ENCODE data around the gene MAD1L1. TPM values are rescaled to one million over a fixed set of nuclear protein-coding genes. Genes with fewer than 3 reads are reported as not detected.
"Not testable (repeated sequence)": the region's sequence is repeated elsewhere in the genome, so short reads cannot be mapped to it uniquely, and the experiment has no call there.

Gene MAD1L1
- total RNA-seq, 1 donor from 2014 or later: 112 TPM

DNA sequence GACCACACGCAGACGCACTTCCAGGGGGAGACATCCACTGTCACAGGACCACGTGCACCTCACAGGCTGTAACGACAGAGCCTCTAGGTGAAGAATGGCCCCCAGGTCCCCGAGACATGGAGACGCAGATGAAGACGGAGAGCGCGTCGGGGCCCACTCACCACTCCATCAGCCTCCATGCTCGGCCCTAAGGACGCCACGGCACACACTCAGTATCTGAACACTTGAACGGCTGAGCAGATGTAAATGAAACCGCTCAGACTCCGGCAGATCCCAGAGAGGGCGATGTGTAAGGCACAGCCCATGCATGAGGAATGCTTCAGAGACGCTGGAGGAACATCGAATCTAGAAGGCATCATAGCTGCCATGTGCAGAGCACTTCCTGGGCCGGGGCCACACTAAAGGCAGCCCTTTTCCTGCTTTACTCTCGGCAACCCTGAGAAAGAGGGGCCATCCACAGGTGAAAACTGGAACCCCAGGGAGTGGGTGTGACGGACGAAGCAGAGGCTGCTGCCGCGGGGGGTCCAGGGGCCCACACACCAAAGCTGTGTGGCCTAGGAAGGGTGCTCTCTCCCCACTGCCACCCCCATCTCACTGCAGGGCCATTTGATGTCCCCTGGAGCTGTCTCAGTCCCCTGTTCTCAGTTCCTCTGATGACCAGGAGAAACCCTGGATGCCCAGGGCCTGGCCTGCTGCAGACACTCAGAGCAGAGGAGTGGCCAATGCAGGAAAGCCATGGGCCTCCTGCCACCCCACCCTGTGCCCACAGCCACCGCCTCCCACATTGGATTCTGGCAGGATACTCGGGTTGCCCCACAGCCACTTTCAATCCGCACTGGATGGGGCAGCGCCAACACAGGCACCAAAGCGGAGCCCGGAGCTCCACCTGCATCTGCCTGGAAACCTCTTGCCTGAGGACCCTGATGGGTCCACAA, 253.8 kb downstream of the MAD1L1 start:
- intact Hi-C loops (cut with micrococcal nuclease): no loop called here

DNA sequence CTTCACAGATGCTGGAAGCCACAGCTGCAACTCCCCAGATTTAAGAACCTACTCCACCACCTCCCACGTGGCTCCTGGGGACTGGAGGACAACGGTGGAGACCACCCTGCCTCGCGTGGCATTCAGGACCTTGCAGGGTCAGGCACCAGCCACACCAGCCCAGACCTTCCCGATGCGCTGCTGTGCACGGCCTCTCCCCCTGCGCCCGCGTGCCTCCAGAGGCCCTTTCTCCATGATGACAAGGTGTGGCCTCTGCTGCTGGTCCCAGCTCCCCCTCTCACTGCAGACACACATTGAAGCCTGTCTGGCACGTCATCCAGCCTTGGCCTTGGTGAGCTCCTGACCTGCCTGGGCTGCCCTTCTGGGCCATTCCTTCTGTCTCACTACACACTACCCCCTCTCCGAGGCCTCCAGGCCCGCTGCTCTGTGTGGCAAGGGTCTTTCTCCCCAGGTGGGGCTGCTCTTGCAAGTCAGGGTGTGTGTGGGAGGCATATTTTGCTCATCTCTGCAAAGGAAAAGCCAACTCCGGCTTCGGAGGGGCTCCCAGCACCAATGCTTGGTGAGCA, 254.8 kb downstream of the MAD1L1 start:
- intact Hi-C loops (cut with micrococcal nuclease): no loop called here

DNA sequence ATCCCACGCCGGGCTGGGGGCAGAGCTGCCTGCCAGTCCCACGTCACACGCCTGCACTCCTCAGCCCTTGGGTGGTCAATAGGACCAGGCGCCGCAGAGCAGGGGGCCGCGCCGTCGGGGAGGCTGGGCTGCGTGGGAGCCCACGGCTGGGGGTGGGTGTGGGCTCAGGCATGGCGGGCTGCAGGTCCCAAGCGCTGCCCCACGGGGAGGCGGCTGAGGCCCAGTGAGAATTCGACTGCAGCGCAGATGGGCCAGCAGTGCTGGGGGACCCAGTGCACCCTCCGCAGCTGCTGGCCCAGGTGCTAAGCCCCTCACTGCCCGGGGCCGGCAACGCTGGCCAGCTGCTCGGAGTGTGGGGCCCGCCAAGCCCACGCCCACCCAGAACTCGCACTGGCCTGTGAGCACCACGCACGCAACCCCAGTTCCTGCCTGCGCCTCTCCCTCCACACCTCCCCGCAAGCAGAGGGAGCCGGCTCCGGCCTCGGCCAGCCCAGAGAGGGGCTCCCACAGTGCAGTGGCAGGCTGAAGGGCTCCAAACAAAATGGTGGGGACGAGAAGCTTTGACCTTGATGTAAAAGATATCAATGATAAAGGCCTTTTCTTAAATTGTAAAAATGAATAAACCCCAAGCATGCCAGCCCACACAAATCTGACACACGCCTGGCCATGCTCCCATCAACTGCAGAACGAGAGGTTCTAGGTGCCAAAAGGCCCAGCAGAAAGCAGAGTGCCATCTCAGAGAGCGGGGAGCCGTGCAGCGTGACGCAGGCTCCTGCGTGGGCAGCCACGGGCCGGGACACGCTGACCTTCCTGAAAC, 255.5 kb downstream of the MAD1L1 start:
- intact Hi-C loops (cut with micrococcal nuclease): no loop called here

DNA sequence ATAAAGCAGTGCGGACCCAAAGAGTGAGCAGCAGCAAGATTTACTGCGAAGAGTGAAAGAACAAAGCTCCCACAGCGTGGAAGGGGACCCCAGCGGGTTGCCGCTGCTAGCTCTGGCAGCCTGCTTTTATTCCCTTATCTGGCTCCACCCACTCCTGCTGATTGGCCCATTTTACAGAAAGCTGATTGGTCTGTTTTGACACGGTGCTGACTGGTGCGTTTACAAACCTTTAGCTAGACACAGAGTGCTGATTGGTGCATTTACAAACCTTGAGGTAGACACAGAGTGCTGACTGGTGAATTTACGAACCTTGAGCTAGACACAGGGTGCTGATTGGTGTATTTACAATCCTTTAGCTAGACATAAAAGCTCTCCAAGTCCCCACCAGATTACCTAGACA, 256.2 kb downstream of the MAD1L1 start:
- intact Hi-C loops (cut with micrococcal nuclease): not testable (repeated sequence)

DNA sequence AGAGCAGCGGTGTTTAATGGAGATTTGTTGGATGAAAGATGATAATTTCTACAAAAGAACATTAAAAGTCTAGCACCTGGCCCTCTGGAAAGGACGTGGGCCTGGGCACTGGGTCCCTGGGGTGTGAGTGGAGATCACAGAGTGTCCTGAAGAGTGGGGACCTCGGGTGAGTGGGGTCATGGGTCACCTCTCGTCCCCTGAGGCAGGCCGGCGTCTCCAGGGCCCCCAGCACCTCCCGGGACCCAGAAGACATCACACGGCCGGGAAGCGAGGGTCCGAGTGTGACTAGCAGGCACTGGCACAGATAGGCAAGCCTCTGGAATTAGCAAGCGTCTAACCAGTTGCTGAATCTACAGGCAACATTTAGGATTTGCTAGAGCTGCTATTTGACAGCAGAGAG, 257.2 kb downstream of the MAD1L1 start:
- intact Hi-C loops (cut with micrococcal nuclease): no loop called here

DNA sequence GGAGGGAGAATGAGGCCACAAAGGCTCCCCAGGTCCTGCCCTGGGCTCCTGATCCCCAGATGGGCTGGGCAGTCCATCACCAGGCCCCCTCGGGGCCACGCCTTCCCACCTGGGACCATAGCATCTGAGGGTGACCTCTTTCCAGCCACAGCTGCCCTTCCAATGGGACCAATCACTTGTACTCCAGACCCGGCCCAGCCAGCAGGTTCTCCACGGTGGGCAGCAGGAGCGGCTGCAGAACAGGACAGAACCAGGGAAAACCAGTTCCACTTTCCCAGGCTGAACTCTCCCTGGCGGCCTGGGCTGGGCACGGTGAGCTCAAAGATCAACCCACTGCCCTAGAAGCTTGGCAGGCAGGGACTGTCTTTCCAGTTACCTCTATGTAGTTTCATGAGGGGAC, 257.6 kb downstream of the MAD1L1 start:
- intact Hi-C loops (cut with micrococcal nuclease): no loop called here

DNA sequence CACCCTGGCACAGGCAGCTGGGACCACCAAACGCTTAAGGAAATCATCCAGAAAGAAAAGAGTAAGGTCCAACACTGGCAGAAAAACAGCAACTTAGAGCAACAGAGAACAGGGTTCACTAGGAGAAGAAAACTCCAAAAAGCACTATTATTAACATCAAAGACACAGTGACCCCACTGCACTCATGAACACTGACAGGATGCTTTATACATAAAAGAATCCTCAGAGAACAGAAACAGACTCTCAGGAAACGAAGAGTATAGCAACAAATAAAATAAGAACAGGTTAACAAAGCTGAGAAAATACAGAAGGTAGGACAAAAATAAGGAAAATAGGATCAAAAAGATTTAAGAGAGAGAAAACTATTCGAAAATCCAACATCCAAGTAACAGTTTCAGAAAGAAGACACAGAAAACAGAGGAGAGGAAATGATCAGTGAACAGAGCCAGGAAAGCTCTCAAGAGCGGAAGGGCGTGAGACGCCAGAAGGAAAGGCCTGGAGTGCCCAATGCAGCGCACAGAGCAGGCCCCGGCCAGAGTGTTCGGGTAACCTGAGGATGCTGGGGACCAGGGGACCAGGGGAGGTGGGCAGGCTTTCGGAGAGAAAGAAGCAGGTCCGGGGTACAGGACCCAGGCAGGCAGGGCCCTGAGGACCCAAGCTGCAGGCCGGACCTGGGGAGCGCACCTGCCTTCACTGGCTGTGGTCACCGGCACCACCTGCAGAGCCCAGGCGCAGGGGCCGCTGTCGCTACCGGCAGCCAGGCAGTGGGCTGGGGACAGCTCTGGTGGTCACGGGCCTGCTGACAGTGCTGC, 258.2 kb downstream of the MAD1L1 start:
- intact Hi-C loops (cut with micrococcal nuclease): no loop called here

DNA sequence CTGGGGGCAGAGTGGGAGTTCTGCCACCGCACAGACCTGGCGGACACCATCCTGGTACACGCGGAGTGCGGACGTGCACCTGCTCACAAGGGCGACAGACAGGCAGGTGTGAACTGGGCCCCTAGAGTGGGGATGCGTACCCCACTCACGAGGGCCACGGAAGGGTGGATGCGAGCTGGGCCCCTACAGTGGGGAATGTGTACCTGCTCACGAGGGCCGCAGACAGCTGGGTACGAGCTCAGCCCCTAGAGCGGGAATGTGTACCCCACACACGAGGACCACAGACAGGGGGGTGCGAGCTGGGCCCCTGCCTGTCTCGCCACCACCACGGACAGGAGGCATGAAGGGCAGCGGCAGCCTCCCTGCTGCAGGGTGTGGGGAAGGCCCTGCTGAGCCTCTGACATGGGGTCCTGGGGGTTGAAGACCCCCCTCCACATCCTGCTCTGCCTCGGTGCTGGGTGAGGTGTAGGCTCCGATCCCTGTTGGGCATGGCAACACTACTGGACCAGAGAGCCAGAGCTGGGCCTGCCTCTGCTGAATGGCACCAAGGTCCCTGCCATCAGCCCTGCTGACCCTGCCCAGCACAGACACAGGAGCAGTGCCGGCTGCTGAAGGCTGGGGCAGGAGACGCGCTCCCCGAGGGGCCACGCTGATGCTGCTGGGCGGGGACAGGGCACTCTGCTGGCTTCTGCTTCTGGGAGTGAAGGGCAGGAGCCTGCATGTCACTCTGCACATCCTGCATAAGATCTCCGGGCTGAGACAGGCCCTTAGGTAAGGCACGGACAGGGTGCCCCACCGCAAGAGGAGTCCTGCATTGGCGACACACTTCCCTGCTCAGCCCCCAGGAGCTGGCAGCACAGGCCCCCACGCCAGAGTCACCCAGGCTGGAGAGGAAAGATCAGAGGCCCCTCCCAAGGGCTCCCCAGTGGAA, 259.2 kb downstream of the MAD1L1 start:
- intact Hi-C loops (cut with micrococcal nuclease): no loop called here

DNA sequence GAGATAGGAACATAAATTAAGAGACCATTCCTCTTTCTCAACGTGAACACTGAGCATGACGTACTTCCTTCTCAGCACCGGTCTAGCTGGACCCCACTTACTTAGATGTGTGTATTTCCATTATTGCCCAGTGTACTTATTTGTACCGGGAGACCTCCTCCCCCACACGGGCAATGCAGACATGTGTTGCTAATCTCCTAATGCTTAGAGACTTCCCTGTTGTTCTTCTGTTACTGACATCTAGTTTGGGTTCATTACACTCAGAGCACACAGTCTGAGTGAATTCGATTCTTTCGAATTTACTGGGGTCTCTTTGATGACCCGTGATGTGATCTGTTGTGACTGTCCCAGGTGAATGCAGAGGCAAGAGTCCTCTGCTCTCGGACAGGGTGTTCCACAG, 260.0 kb downstream of the MAD1L1 start:
- intact Hi-C loops (cut with micrococcal nuclease): no loop called here

DNA sequence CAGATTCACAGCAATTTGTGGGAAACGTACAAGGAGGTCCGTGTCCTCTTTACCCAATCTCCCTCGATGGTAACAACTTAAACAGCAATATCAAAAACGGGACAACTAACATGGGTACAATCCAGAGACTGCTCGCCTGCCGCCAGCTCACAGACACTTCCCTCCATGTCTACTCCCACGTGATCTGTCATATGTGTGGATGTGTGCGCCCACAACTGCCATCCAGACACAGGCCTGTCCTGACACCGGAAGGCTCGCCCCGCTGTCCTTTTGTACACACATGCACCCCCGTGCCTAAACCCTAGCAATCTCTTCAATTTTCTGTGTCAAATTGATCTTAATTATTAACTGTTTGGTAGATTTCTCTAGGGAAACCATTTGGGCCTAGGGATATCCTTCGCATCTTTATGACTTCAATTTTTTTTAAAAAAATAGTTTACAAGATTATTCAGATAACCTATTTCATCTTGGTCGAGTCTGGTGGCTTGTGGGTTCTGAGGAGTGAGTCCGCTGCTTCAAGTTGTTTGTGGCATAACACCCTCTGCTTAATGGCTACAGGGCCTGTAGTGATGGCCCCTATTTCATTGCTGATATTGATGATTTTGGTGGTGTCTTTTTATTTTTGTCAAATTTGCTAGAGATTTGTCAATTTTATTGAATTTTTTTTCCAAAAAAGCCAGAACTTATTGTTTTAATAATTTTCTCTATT, 260.6 kb downstream of the MAD1L1 start:
- intact Hi-C loops (cut with micrococcal nuclease): no loop called here

DNA sequence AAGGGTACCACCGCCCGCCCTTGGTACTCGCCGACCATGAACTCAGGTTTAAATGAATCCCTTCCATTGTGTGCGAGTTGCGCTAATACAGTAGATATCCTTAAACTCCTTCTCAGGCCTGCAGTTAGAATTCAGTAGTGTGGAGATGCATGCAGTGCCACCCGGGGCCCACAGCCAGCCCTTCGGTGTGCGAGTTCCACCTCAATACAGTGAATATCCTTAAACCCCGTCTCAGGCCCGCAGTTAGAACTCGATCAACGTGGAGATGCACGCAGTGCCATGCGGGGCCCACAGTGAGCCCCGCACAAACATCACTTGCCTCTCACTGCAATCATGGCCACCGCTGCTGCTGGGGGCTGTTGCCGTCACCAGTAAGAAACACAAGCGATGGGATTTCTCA, 261.9 kb downstream of the MAD1L1 start:
- intact Hi-C loops (cut with micrococcal nuclease): no loop called here

DNA sequence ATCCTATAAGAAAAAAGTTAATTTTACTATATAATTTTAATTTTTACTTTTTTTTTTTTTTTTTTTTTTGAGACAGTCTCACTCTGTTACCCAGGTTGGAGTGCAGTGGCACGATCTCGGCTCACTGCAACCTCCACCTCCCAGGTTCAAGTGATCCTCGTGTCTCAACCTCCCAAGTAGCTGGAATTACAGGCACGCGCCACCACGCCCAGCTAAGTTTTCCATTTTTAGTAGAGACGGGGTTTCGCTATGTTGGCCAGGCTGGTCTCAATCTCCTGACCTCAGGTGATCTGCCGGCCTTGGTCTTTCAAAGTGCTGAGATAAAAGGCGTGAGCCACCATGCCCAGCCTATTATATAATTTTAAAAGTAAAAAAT, 262.5 kb downstream of the MAD1L1 start:
- intact Hi-C loops (cut with micrococcal nuclease): not testable (repeated sequence)

DNA sequence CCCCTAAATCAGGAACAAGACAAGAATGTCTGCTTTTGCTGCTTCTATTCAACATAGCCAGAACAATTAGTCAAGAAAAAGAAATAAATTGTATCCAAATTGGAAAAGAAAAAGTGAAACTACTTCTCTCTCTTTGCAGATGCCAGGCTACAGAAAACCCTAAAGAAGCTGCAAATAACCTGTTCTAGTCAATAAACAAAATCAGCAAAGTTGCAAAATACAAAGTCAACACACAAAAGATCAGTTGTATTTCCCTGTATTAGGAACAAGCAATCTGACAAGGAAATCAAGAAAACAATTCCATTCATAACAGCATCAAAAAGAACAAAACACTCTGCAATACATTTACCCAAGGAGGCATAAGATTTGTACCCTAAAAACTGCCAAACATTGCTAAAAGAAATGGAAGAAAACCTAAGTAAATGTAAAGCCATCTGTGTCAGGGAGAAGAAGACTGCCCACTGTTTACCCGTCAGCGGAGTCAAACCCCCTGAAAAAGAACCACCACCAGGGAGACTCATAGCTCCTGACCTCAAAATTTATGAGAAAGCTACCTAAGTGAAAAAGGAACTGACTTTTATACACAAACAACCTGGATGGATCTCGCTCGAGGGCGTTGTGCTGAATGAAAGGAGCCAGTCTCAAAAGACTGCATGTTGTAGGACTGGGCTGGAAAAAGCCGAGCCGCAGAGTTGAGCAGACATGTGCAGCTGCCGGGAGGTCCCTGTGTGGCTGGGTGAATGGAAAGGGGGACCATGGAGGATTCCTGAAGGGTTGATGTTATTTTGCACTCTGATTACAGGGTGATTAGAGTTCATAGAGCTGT, 263.1 kb downstream of the MAD1L1 start:
- intact Hi-C loops (cut with micrococcal nuclease): no loop called here

DNA sequence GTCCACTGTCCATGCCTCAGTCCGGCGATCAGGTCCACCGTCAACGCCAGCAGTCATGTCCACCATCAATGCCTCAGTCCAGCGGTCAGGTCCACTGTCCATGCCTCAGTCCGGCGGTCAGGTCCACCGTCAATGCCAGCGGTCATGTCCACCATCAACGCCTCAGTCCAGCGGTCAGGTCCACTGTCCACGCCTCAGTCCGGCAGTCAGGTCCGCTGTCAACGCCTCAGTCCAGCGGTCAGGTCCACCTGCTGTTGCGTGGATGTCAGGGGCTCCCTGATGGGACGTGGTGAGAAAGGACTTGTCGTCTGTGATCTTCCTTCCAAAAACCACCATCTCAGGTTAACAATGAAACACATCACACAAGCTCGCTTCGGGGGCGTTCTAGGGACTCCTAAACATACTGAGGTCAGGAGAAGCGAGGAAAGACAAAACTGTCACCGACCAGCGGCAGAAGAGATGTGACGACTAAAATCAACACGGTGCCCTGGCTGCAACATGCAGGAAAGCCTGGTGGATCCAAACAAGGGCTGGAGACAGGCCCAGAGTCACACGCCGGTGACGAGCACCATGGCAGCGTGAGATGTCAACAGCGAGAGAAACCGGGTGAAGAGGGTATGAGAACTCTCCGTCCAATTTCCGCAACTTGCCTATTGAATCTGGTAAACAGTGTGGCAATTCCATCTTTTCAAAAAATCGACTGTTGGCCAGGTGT, 264.2 kb downstream of the MAD1L1 start:
- intact Hi-C loops (cut with micrococcal nuclease): no loop called here

DNA sequence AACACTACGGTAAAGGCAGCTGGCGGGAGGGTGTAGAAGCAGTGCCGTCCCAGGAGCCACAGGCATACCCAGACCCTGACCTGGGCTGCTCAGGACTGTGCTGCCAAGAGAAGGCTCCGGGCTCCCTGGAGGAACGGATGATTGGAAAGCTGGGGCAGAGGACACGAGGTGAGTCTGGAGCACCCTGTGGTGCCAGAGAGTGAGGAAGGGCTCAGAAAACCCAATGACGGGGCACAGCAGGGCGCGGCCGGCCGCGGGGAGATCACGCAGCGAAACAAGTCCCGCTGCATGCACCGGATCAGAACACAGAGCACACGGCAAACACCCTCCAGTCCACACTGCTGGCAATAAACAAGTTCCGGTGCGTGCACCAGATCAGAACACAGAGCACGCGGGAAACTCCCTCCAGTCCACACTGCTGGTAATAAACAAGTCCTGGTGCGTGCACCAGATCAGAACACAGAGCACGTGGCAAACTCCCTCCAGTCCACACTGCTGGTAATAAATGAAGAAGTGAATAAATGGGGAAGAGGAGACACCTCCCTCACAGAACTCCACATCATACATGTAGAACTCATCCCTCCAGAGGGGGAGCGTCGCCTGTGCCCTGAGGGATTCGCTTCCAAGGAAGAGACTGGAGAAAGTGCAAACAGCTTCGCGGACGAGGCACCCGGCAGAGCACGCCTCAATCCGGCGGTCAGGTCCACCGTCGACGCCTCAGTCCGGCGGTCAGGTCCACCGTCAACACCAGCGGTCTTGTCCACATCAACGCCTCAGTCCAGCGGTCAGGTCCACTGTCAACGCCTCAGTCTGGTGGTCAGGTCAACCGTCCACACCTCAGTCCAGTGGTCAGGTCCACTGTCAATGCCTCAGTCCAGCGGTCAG, 265.0 kb downstream of the MAD1L1 start:
- intact Hi-C loops (cut with micrococcal nuclease): no loop called here

DNA sequence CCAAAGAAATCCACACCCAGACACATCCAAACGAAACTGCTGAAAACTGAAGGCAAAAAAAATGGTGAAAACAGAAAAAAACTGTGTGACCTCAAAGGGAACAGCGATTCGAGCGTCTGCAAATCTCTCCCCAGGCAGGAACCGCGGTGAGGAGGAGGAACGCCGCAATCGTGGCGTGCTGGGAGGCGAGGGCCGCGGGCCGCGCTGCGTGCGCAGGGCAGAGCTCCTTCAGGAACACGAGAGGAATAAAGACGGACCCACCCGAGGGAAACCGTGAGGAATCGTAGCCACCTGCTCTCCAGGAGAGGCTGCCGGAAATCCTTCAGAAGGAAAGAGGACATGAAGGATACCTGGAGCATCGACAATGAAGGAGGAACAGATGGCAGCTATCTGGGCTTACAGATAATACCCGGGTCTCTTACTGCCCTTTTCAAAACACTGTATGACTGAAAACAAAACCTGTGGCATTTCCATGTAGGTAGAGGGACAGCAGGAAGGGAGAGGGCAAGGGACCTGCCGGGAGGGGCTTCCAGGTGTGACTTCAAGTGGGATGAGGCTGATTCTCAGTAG, 266.0 kb downstream of the MAD1L1 start:
- intact Hi-C loops (cut with micrococcal nuclease): no loop called here

Data from T-helper 1 cell treated with Interleukin-12 subunit alpha and Interleukin-12 subunit beta and Interleukin-4 antibody, amounts not matched to agents 30 ng/mL and 1 ng/mL, for 36 hours (primary cell).